ENCODE results near the gene SPATA31D1.

DNA sequence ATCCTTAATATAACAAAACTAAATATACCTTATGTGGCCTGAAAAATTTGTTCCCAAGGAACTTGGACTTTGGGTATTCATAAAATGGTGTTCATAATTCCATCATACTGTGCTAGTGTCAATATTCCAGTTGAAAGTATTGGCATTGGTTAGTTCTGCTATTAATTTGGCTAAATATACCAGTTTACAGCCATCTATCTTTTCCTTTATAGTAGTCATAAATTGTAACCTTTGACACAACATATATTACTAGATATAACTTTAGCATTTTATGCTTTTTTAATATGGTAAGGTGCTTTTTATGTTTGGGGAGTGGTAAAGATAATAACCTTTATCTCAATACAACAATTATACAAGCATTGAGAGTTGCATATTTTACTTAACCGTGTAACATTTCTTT lies 23.7 kb downstream of the SPATA31D1 start:
- TF ChIP-seq JUN (CRISPR knock-in tag; IDR thresholded peaks at IDR 0.05) (no peak), CREM (CRISPR knock-in tag; IDR thresholded peaks at IDR 0.05) (no peak), SP1 (CRISPR knock-in tag; conservative IDR thresholded peaks at IDR 0.05) (no peak)
- TF ChIP-seq, protein P1, sequence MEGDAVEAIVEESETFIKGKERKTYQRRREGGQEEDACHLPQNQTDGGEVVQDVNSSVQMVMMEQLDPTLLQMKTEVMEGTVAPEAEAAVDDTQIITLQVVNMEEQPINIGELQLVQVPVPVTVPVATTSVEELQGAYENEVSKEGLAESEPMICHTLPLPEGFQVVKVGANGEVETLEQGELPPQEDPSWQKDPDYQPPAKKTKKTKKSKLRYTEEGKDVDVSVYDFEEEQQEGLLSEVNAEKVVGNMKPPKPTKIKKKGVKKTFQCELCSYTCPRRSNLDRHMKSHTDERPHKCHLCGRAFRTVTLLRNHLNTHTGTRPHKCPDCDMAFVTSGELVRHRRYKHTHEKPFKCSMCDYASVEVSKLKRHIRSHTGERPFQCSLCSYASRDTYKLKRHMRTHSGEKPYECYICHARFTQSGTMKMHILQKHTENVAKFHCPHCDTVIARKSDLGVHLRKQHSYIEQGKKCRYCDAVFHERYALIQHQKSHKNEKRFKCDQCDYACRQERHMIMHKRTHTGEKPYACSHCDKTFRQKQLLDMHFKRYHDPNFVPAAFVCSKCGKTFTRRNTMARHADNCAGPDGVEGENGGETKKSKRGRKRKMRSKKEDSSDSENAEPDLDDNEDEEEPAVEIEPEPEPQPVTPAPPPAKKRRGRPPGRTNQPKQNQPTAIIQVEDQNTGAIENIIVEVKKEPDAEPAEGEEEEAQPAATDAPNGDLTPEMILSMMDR (IDR thresholded peaks at IDR 0.05) = no peak
- TF ChIP-seq, protein P2, sequence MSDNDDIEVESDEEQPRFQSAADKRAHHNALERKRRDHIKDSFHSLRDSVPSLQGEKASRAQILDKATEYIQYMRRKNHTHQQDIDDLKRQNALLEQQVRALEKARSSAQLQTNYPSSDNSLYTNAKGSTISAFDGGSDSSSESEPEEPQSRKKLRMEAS (CRISPR knock-in tag; IDR thresholded peaks at IDR 0.05) = no peak

Data from WTC11 (cell line).